HFF-Myc (cell line): ENCODE results near the gene FLACC1.

ENCODE experiments used
- DNase-seq: peaks from one replicate; pipeline ENCODE4 v3.0.0-alpha.2; 2011; ENCODE audit warnings: low read depth; ENCODE audit errors: extremely low read depth
- H3K4me3 ChIP-seq: replicated peaks from 2 replicates; pipeline ENCODE4 v1.5.1; 2011; ENCODE audit warnings: low read depth, mild to moderate bottlenecking, control low read depth, low read length
- CTCF ChIP-seq: IDR thresholded peaks from 2 replicates; pipeline ENCODE4 v1.5.1; 2012; ENCODE audit warnings: mild to moderate bottlenecking, low read depth, low read length, control low read depth; ENCODE audit errors: missing control alignments

Gene FLACC1

GRCh38 chr2:201342923-201343322 lies 14.2 kb downstream of the FLACC1 start:
- no peak for DNase-seq
- no peak for TF ChIP-seq CTCF
- H3K4me3 ChIP-seq = no peak overlapping the region

- no peak for DNase-seq
- H3K4me3 ChIP-seq = no peak overlapping the region
- TF ChIP-seq CTCF = no peak
Measured at GRCh38 chr2:201329409-201329808, 27.7 kb downstream of the FLACC1 start.

GRCh38 chr2:201327678-201328077 lies 29.5 kb downstream of the FLACC1 start:
- no peak for TF ChIP-seq CTCF
- H3K4me3 ChIP-seq = no peak overlapping the region
- no peak for DNase-seq

GRCh38 chr2:201322772-201323171 lies 34.4 kb downstream of the FLACC1 start:
- no peak for TF ChIP-seq CTCF
- DNase-seq = no peak
- no peak overlapping the region for H3K4me3 ChIP-seq

GRCh38 chr2:201320701-201321100 lies 36.4 kb downstream of the FLACC1 start:
- no peak for TF ChIP-seq CTCF
- DNase-seq = no peak
- no peak overlapping the region for H3K4me3 ChIP-seq

- no peak for TF ChIP-seq CTCF
- DNase-seq = no peak
- no peak overlapping the region for H3K4me3 ChIP-seq
Measured at GRCh38 chr2:201320257-201320656, 36.9 kb downstream of the FLACC1 start.

GRCh38 chr2:201319511-201319910 lies 37.6 kb downstream of the FLACC1 start:
- no peak overlapping the region for H3K4me3 ChIP-seq
- no peak for DNase-seq
- no peak for TF ChIP-seq CTCF
